Measurements from ENCODE around the gene HNRNPL.
"Not testable (repeated sequence)": the region's sequence is repeated elsewhere in the genome, so short reads cannot be mapped to it uniquely, and the experiment has no call there.

The HNRNPL gene

DNA sequence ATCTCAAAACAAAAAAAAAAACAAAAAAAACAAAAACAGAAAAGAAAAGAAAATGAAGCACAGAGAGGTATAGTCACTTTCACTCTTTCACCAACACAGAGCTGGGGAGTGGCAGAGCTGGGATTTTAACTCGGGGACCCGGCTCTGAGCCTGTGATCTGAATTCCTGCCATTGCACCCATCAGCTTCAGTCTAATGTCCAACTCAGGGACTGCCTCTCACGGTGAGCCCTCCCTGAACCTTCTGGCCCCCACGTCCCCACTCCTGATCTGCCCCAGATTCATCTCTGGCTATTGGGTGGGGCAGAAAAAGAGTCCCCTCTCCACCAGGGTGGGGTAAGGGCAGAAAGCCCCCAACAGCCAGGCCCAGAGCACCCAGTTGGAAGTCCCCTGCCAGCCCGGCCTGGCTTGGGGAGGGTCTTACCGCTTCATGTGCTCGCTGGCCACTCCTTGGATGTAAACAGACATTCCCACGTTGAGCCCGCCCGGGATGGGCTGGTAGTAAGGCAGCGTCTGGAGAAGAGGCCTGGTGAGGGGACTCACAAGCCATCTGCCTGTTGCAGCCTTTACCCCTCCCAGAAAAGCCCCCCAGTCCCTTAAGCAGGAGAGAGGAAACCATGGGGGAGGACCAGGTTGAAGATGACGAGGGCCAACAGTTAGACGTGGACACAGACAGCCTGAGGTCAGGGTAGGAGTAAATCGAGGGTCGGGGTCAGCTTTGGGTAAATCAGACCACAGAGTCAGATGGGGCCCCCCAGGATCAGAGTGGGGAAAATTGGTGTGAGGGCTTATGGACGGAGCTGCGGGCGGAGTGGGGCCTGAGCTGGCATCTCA lies 37.6 kb downstream of the HNRNPL start:
- Mint-ChIP-seq H3K4me1 (no peaks in the 10 kb centered on the region), H3K27ac (peak overlapping the region in 1 of 2 donors; percentile 22), H3K9me3 (no peaks in the 10 kb centered on the region), H3K4me3 (no peak overlapping the region), H3K27me3 (no peaks in the 10 kb centered on the region)
- ATAC-seq, result no peak
- no peak for DNase-seq

DNA sequence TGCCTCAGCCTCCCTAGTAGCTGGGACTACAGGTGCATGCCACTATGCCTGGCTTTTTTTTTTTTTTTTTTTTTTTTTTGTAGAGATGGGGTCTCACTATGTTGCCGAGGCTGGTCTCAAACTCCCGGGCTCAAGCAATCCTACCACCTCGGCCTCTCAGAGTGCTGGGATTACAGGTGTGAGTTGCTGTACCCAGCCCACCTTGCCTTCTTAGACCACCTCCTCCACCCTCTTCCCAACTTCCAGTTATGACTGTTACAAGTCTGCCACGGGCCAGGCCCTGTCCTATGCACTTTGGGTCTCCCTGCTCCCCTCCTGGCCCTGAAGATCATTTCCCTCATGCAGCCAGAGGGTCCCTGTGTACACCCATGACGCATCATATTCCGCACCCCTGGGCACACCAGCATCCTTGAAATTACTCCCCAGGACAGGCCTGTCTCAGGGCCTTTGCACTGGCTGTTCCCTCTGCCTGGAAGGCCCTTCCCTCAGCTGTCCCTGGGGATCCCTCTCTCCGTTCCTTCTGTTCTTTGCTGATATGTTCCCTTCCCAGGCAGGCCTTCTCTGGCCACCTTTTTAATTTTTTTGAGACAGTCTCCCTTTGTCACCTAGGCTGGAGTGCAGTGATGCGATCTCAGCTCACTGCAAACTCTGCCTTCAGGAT lies 40.1 kb downstream of the HNRNPL start:
- H3K27ac Mint-ChIP-seq, result peak overlapping the region in 1 of 2 donors; percentile 27
- H3K9me3 Mint-ChIP-seq, result no peaks in the 10 kb centered on the region
- H3K4me3 Mint-ChIP-seq, result no peak overlapping the region
- H3K4me1 Mint-ChIP-seq, result peaks cover 7% of the 10 kb centered on the region
- ATAC-seq, result no peak
- no peak for DNase-seq
- no peaks in the 10 kb centered on the region for H3K27me3 Mint-ChIP-seq

DNA sequence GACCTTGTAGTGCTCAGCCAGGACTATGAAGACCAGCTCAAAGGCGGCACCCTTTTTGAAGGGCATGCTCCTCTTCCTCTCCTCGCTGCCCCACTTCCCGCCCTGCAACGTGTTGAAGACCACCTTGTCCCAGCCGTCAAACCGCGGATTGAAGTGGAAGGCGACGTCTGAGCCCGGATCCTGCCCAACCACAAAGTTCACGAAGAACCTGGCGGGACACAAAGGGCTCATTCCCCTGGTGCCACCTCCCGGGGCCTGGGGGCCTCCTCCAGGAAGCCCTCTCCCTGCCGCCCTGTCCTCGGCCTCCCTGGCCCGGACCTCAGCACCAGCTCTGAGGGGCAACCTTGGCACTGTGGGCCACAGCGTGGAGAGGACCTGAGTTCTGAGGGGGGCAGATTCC lies 41.0 kb downstream of the HNRNPL start:
- DNase-seq, result no peak
- no peaks in the 10 kb centered on the region for H3K9me3 Mint-ChIP-seq
- peaks cover 7% of the 10 kb centered on the region for H3K4me1 Mint-ChIP-seq
- ATAC-seq, result no peak
- no peak overlapping the region for H3K27ac Mint-ChIP-seq
- no peak overlapping the region for H3K4me3 Mint-ChIP-seq
- H3K27me3 Mint-ChIP-seq, result no peaks in the 10 kb centered on the region

DNA sequence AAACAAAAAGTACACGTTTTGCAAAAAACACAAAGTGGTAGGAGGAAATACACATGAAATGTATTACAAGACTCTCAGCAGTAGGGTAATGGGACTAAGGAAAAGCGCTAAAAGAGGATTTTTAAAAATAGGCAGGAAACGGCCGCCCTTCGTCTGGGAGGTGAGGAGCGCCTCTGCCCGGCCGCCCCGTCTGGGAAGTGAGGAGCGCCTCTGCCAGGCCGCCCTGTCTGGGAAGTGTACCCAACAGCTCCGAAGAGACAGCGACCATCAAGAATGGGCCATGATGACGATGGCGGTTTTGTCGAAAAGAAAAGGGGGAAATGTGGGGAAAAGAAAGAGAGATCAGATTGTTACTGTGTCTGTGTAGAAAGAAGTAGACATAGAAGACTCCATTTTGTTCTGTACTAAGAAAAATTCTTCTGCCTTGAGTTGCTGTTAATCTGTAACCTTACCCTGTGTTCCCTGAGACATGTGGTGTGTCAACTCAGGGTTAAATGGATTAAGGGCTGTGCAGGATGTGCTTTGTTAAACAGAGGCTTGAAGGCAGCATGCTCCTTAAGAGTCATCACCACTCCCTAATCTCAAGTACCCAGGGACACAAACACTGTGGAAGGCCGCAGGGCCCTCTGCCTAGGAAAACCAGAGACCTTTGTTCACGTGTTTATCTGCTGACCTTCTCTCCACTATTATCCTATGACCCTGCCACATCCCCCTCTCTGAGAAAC lies 42.2 kb downstream of the HNRNPL start:
- not testable (repeated sequence) for ATAC-seq, H3K27ac Mint-ChIP-seq, H3K27me3 Mint-ChIP-seq, H3K9me3 Mint-ChIP-seq, DNase-seq, H3K4me3 Mint-ChIP-seq, H3K4me1 Mint-ChIP-seq

- peak overlapping the region in 1 of 2 donors; percentile 61 for H3K27ac Mint-ChIP-seq
- no peak for DNase-seq
- H3K4me1 Mint-ChIP-seq, result peaks cover 7% of the 10 kb centered on the region
- no peak overlapping the region for H3K4me3 Mint-ChIP-seq
- no peaks in the 10 kb centered on the region for H3K27me3 Mint-ChIP-seq
- ATAC-seq, result no peak
- H3K9me3 Mint-ChIP-seq, result no peaks in the 10 kb centered on the region
These were observed 43.4 kb downstream of the HNRNPL start for GRCh38 chr19:38806371-38806770.

- Mint-ChIP-seq H3K4me3 (peak overlapping the region in 1 of 2 donors; percentile 16), H3K27me3 (no peaks in the 10 kb centered on the region), H3K4me1 (peaks cover 7% of the 10 kb centered on the region), H3K9me3 (no peaks in the 10 kb centered on the region), H3K27ac (peak overlapping the region; percentile 12 to 70)
- DNase-seq, result no peak
- no peak for ATAC-seq
These were observed 44.6 kb downstream of the HNRNPL start for GRCh38 chr19:38805180-38805579.

- no peaks in the 10 kb centered on the region for H3K9me3 Mint-ChIP-seq
- H3K4me1 Mint-ChIP-seq, result peaks cover 7% of the 10 kb centered on the region
- no peaks in the 10 kb centered on the region for H3K27me3 Mint-ChIP-seq
- no peak for ATAC-seq
- H3K4me3 Mint-ChIP-seq, result no peak overlapping the region
- no peak for DNase-seq
- H3K27ac Mint-ChIP-seq, result no peak overlapping the region
These were observed 46.2 kb downstream of the HNRNPL start for GRCh38 chr19:38803543-38803942.

GRCh38 chr19:38801359-38802095 lies 48.3 kb downstream of the HNRNPL start:
- Mint-ChIP-seq H3K27ac (no peak overlapping the region), H3K4me3 (no peak overlapping the region), H3K27me3 (no peaks in the 10 kb centered on the region), H3K9me3 (no peaks in the 10 kb centered on the region), H3K4me1 (peaks cover 7% of the 10 kb centered on the region)
- ATAC-seq (no peak), DNase-seq (no peak)

DNA sequence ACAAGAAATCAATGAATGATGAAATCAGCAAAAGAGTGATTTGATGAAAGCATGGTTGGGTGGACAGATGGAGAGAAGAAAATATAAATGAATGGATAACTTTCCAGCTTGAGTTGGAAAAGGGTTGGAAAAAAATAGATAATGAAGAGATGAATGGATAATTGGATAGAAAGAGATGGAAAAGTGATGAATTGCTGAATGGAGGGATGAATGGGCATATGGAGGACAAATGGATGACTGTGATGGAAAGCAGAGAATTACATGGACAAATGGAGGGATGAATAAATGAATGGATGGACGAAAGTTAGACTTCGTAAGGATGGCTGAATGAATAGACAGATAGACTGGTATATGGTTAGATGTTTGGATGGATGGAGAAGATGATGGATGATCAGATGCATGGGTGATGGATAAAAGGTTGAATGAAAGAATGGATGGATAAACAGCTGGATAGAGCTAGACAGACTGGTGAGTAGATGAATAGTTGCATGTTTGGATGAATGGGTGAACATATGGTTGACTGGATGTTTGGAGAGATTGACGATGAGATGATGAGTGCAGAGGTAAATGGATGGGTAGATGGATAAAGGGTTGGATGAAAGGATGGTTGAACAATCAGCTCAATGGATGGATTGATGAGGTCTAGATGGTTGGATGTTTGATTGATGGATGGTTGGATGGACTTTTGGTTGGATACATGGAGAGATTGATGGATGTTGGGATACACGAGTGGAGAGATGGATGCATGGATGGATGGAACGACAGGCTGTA lies 49.0 kb downstream of the HNRNPL start:
- Mint-ChIP-seq H3K4me3 (no peak overlapping the region), H3K27ac (no peak overlapping the region), H3K9me3 (no peaks in the 10 kb centered on the region), H3K4me1 (peaks cover 7% of the 10 kb centered on the region), H3K27me3 (no peaks in the 10 kb centered on the region)
- ATAC-seq, result no peak
- DNase-seq, result no peak

DNA sequence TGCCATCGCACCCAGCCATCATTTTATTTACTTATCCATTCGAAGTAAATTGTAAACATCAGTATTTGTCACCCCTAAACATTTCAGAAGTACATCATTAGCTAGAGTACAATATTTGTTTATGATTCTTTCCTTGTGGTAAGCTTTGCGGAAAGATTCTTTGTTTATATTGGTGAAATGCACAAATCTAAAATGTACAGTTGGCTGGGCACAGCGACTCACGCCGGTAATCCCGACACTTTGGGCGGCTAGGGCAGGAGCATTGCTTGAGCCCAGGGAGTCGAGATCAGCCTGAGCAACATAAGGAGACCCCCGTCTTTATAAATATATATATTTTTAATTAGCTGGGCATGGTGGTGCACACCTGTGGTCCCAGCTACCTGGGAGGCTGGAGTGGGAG lies 50.7 kb downstream of the HNRNPL start:
- ATAC-seq (no peak), DNase-seq (no peak)
- no peak overlapping the region for H3K27ac Mint-ChIP-seq
- H3K27me3 Mint-ChIP-seq, result no peaks in the 10 kb centered on the region
- no peak overlapping the region for H3K4me3 Mint-ChIP-seq
- no peaks in the 10 kb centered on the region for H3K4me1 Mint-ChIP-seq
- H3K9me3 Mint-ChIP-seq, result no peaks in the 10 kb centered on the region

GRCh38 chr19:38797781-38798180 lies 52.0 kb downstream of the HNRNPL start:
- H3K9me3 Mint-ChIP-seq, ATAC-seq, H3K4me3 Mint-ChIP-seq, H3K27ac Mint-ChIP-seq, H3K27me3 Mint-ChIP-seq, DNase-seq, H3K4me1 Mint-ChIP-seq: not testable (repeated sequence)

- Mint-ChIP-seq H3K4me1 (peaks cover 10% of the 10 kb centered on the region), H3K4me3 (no peak overlapping the region), H3K27ac (no peak overlapping the region), H3K27me3 (no peaks in the 10 kb centered on the region), H3K9me3 (no peaks in the 10 kb centered on the region)
- ATAC-seq, result no peak
- no peak for DNase-seq
These were observed 53.6 kb downstream of the HNRNPL start for GRCh38 chr19:38796154-38796553.

DNA sequence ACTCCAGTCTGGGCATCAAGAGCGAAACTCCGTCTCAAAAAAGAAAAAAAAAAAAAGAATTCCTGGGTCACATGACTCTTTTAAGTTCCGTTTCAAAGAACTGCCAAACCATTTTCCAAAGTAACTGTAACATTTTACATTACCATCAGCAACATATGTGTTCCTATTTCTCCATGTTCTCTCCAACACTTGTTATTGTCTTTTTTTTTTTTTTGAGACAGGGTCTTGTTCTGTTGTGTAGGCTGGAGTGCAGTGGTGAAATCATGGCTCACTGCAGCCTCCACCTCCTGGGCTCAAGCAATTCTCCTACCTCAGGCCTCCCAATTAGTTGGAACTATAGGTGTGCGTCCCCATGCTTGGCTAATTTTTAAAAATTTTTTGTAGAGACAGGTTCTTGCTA lies 54.2 kb downstream of the HNRNPL start:
- Mint-ChIP-seq H3K27me3 (no peaks in the 10 kb centered on the region), H3K9me3 (no peaks in the 10 kb centered on the region), H3K27ac (no peak overlapping the region), H3K4me3 (no peak overlapping the region), H3K4me1 (peaks cover 10% of the 10 kb centered on the region)
- ATAC-seq (no peak), DNase-seq (no peak)

DNA sequence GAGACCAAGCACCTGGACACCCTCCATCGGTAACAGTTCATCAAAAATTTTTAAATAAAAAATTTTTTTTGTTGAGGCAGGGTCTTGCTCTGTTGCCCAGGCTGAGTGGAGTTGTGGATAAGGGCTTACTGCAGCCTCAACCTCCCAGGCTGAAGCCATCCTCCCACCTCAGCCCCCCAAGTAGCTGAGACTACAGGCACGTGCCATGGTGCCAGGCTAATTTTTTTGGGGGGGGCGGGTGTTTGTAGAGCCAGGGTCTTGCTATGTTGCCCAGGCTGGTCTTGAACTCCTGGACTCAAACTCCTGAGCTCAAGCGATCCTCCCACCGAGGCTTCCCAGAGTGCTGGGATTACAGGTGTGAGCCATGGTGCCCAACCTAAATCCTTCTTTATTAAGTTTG lies 56.1 kb downstream of the HNRNPL start:
- DNase-seq, result no peak
- Mint-ChIP-seq H3K4me3 (no peak overlapping the region), H3K9me3 (no peaks in the 10 kb centered on the region), H3K4me1 (peaks cover 10% of the 10 kb centered on the region), H3K27ac (no peak overlapping the region), H3K27me3 (no peaks in the 10 kb centered on the region)
- ATAC-seq, result no peak

GRCh38 chr19:38793177-38793576 lies 56.6 kb downstream of the HNRNPL start:
- Mint-ChIP-seq H3K9me3 (no peaks in the 10 kb centered on the region), H3K4me1 (peaks cover 10% of the 10 kb centered on the region), H3K4me3 (peak overlapping the region in 1 of 2 donors; percentile 45), H3K27me3 (no peaks in the 10 kb centered on the region), H3K27ac (peak overlapping the region in 1 of 2 donors; percentile 37)
- no peak for ATAC-seq
- no peak for DNase-seq

All from stimulated activated naive CD8-positive, alpha-beta T cell treated with anti-CD3 and anti-CD28 coated beads, Interleukin-15, amount 100 ng/mL, for 72 hours (primary cell).